SW 1271 (cell line): ENCODE measurements around the gene CD55.
A peak's percentile ranks its signal among the peaks of the same experiment; 100 is the strongest.

Experiments used
- DNase-seq, 2 experiments: peaks; one replicate each; lab custom pipeline; 2025; lab: John Stamatoyannopoulos, UW

CD55 gene

GRCh38 chr1:207362962-207363860 lies 41.7 kb downstream of the CD55 start:
- DNase-seq = no peak

- DNase-seq = no peak
Measured at GRCh38 chr1:207363871-207364270, 42.4 kb downstream of the CD55 start.

GRCh38 chr1:207364614-207365013 lies 43.1 kb downstream of the CD55 start:
- DNase-seq = no peak

GRCh38 chr1:207365063-207365462 lies 43.6 kb downstream of the CD55 start:
- no peak for DNase-seq

GRCh38 chr1:207366022-207366421 lies 44.5 kb downstream of the CD55 start:
- no peak for DNase-seq

- no peak for DNase-seq
Measured at GRCh38 chr1:207388721-207389120, 67.2 kb downstream of the CD55 start.

GRCh38 chr1:207389728-207390464 lies 68.4 kb downstream of the CD55 start:
- peak in 1 of 2 experiments; percentile 19 for DNase-seq

- DNase-seq = peak; percentile 12 to 56
Measured at GRCh38 chr1:207393610-207394009, 72.1 kb downstream of the CD55 start.

- DNase-seq = no peak
Measured at GRCh38 chr1:207396168-207396746, 74.8 kb downstream of the CD55 start.

GRCh38 chr1:207397525-207397926 lies 76.0 kb downstream of the CD55 start:
- peak in 1 of 2 experiments; percentile 3 for DNase-seq

- DNase-seq = no peak
Measured at GRCh38 chr1:207398986-207399385, 77.5 kb downstream of the CD55 start.

- no peak for DNase-seq
Measured at GRCh38 chr1:207401578-207401977, 80.1 kb downstream of the CD55 start.

- no peak for DNase-seq
Measured at GRCh38 chr1:207402744-207403143, 81.3 kb downstream of the CD55 start.

GRCh38 chr1:207404849-207405525 lies 83.5 kb downstream of the CD55 start:
- peak in 1 of 2 experiments; percentile 73 for DNase-seq

- no peak for DNase-seq
Measured at GRCh38 chr1:207405814-207406213, 84.3 kb downstream of the CD55 start.

- DNase-seq = no peak
Measured at GRCh38 chr1:207407655-207408260, 86.3 kb downstream of the CD55 start.
